SK-N-SH (cell line): Measurements from ENCODE around the gene SLC38A8. TPM values are rescaled to one million over a fixed set of nuclear protein-coding genes. Genes with fewer than 3 reads are reported as not detected.

ENCODE experiments used
- CTCF ChIA-PET: fragments of 300-600, 350-600 bp; formaldehyde crosslinking; extraction: SDS; loops from one replicate; lab custom pipeline; 2021; lab: Yijun Ruan, JAX
- POLR2A ChIA-PET: fragments of 350-600 bp; sonication (Branson Sonifier 250); formaldehyde crosslinking; extraction: SDS; loops from one replicate; lab custom pipeline; 2020; ENCODE audit warnings: antibody characterized with exemption, inconsistent platforms; lab: Yijun Ruan, JAX
- DNase-seq: peaks from one replicate; pipeline ENCODE4 v3.0.0; 2012
- H2AFZ ChIP-seq: fragments of 200-600 bp; sonication (generic); 2 replicates; pipeline ENCODE4 v1.8.1; 2016; ENCODE audit warnings: antibody characterized with exemption, mild to moderate bottlenecking, low read depth
- H3F3A ChIP-seq: fragments of 200-600 bp; sonication (generic); replicated peaks from 2 replicates; pipeline ENCODE3; 2016; ENCODE audit warnings: antibody characterized with exemption, mild to moderate bottlenecking; ENCODE audit not compliant: insufficient read depth
- H3K27ac ChIP-seq, 2 experiments: fragments of 200-500 bp in 1 of 2; fragments of 200-600 bp in 1 of 2; sonication (Bioruptor generic) in 1 of 2; sonication (generic), shearing (Covaris generic) in 1 of 2; 2 replicates each; pipeline versions ENCODE4 v1.5.1 to v1.6.1; 2014 to 2016; ENCODE audit warnings: low read depth in 2 of 2, inconsistent platforms in 1 of 2, low read length in 1 of 2, mild to moderate bottlenecking in 1 of 2, mixed read lengths in 1 of 2
- H3K27me3 ChIP-seq: fragments of 200-600 bp; sonication (generic), shearing (Covaris generic); 2 replicates; pipeline ENCODE4 v1.6.1; 2016; ENCODE audit warnings: mixed run types; ENCODE audit not compliant: insufficient read depth
- H3K36me3 ChIP-seq, 2 experiments: fragments of 200-500 bp in 1 of 2; fragments of 200-600 bp in 1 of 2; sonication (Bioruptor generic) in 1 of 2; sonication (generic) in 1 of 2; replicated peaks in 1 of 2; 2 replicates each; pipeline versions ENCODE3 to v1.5.1; 2014 to 2016; ENCODE audit warnings: low read length in 1 of 2, mild to moderate bottlenecking in 1 of 2; ENCODE audit not compliant: insufficient read depth in 2 of 2, control insufficient read depth in 1 of 2
- H3K4me1 ChIP-seq, 2 experiments: fragments of 200-500 bp in 1 of 2; fragments of 200-600 bp in 1 of 2; sonication (Bioruptor generic) in 1 of 2; sonication (generic), shearing (Covaris generic) in 1 of 2; 2 replicates each; pipeline versions ENCODE4 v1.5.1 to v1.6.1; 2014 to 2016; ENCODE audit warnings: low read depth in 1 of 2, low read length in 1 of 2, mixed run types in 1 of 2; ENCODE audit not compliant: insufficient read depth in 2 of 2, control insufficient read depth in 1 of 2
- H3K4me2 ChIP-seq: fragments of 200-600 bp; sonication (generic), shearing (Covaris generic); 2 replicates; pipeline ENCODE4 v1.6.1; 2017; ENCODE audit warnings: mixed run types
- H3K4me3 ChIP-seq, 2 experiments: fragments of 200-500 bp in 1 of 2; fragments of 200-600 bp in 1 of 2; sonication (Bioruptor generic) in 1 of 2; sonication (generic), shearing (Covaris generic) in 1 of 2; 2 replicates each; pipeline versions ENCODE4 v1.5.1 to v1.8.1; 2014 to 2016; ENCODE audit warnings: low read depth in 2 of 2, inconsistent platforms in 1 of 2, low read length in 1 of 2, mild to moderate bottlenecking in 1 of 2, mixed read lengths in 1 of 2, moderate library complexity in 1 of 2
- H3K79me2 ChIP-seq: fragments of 200-600 bp; sonication (generic); 2 replicates; pipeline ENCODE4 v1.8.1; 2017; ENCODE audit warnings: mild to moderate bottlenecking; ENCODE audit not compliant: insufficient read depth
- H3K9ac ChIP-seq: fragments of 200-600 bp; sonication (generic); 2 replicates; pipeline ENCODE4 v1.6.1; 2017; ENCODE audit warnings: mixed run types
- H3K9me2 ChIP-seq: fragments of 200-600 bp; sonication (generic); 2 replicates; pipeline ENCODE4 v1.6.1; 2017; ENCODE audit warnings: mixed run types
- H3K9me3 ChIP-seq: fragments of 200-600 bp; sonication (generic); 2 replicates; pipeline ENCODE4 v1.6.1; 2017; ENCODE audit warnings: mixed run types, mild to moderate bottlenecking, moderate library complexity
- H4K20me1 ChIP-seq: fragments of 200-600 bp; sonication (generic); 2 replicates; pipeline ENCODE4 v1.6.1; 2017; ENCODE audit warnings: mild to moderate bottlenecking, mixed run types; ENCODE audit not compliant: insufficient read depth
- CHD2 ChIP-seq: fragments of 150-350 bp; IDR thresholded peaks from 2 replicates; pipeline ENCODE4 v1.6.1; 2018; ENCODE audit warnings: low read length; ENCODE audit not compliant: partially characterized antibody
- ELF1 ChIP-seq: IDR thresholded peaks from 2 replicates; pipeline ENCODE4 v1.4.0; 2012
- FOXJ3 ChIP-seq: sonication (generic); formaldehyde crosslinking; IDR thresholded peaks from 2 replicates; pipeline ENCODE4 v1.5.1; 2020; ENCODE audit warnings: mild to moderate bottlenecking, missing genetic modification reagents
- FOXM1 ChIP-seq: IDR thresholded peaks from 2 replicates; pipeline ENCODE4 v1.4.0; 2012; ENCODE audit warnings: low read depth, mild to moderate bottlenecking
- GATA2 ChIP-seq: sonication (generic); formaldehyde crosslinking; IDR thresholded peaks from 2 replicates; pipeline ENCODE4 v1.5.0; 2020; ENCODE audit warnings: mild to moderate bottlenecking, missing genetic modification reagents
- JUND ChIP-seq: IDR thresholded peaks from 2 replicates; pipeline ENCODE4 v1.4.0; 2012
- POLR2AphosphoS5 ChIP-seq: IDR thresholded peaks from 2 replicates; pipeline ENCODE4 v1.6.1; 2012; ENCODE audit warnings: low read depth, low read length
- RXRA ChIP-seq: IDR thresholded peaks from 2 replicates; pipeline ENCODE4 v1.4.0; 2012; ENCODE audit warnings: low read depth, mild to moderate bottlenecking, borderline replicate concordance
- SMC3 ChIP-seq: IDR thresholded peaks from 2 replicates; pipeline ENCODE4 v1.6.1; 2012; ENCODE audit warnings: low read depth, low read length, improper control_type of control experiment
- TAF1 ChIP-seq: IDR thresholded peaks from 2 replicates; pipeline ENCODE4 v1.6.1; 2012; ENCODE audit warnings: low read depth, mild to moderate bottlenecking, low read length, moderate library complexity, borderline replicate concordance
- YY1 ChIP-seq: IDR thresholded peaks from 2 replicates; pipeline ENCODE4 v1.4.0; 2012; ENCODE audit warnings: low read depth, mild to moderate bottlenecking
- WGBS: methylation state at CpG from one replicate; pipeline ENCODE4 v1.1.6; 2017; ENCODE audit warnings: low lambda C conversion rate; 5-methylcytosine and 5-hydroxymethylcytosine counted together
- polyA plus RNA-seq, 3 experiments: library from polyadenylated mRNA; depleted of rRNA; stranded (reverse); fragments of >200 nt; gene quantifications; 2 replicates each; pipeline ENCODE4 v1.2.3, GENCODE V29; 2012
- TF ChIP-seq, protein P1 (sequence below): IDR thresholded peaks from 2 replicates; pipeline ENCODE4 v1.4.0; 2012; ENCODE audit warnings: low read depth
- TF ChIP-seq, protein P2 (sequence below): IDR thresholded peaks from 2 replicates; pipeline ENCODE4; 2012
- TF ChIP-seq, protein P3 (sequence below): IDR thresholded peaks from 2 replicates; pipeline ENCODE4 v1.6.1; 2012; ENCODE audit warnings: mild to moderate bottlenecking, low read depth, low read length, moderate library complexity
- TF ChIP-seq, protein P4 (sequence below): IDR thresholded peaks from 2 replicates; pipeline ENCODE4 v1.4.0; 2012; ENCODE audit warnings: low read depth, borderline replicate concordance

The SLC38A8 gene
- polyA plus RNA-seq, 1 of the 3 experiments (the other 2 are of a cell fraction) = not detected

DNA sequence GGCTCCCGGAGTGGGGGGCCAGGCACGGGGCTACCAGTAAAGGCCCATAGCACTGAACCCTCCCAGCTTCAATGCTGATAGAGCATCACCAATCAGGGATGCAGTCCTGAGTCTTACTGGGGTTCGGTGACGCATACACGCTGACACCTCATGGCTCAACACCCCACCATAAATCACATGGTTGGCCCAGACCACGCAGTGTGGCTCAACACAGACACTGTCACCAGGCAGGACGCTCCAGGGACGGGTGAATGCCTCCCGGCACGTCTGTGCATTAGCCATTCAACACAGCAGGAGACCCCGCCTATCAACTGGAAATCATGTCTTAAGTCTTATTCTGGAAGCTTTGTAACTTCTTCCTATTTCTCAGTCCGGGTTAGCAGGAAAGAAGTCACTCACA is 39.6 kb downstream of the SLC38A8 start:
- Histone ChIP-seq H3K36me3 (no peaks in the 10 kb centered on the region), H3K9ac (no peak overlapping the region), H3K4me2 (no peak overlapping the region), H3F3A (no peaks in the 10 kb centered on the region), H3K27me3 (peaks cover 11% of the 10 kb centered on the region; the same call in 1 of the 2 replicates), H3K9me2 (no peaks in the 10 kb centered on the region)
- no peak for DNase-seq
- TF ChIP-seq POLR2AphosphoS5 (no peak), CHD2 (no peak), FOXM1 (no peak), TAF1 (no peak), JUND (no peak), RXRA (no peak), YY1 (no peak), GATA2 (CRISPR knock-in tag) (no peak), ELF1 (no peak), SMC3 (no peak), FOXJ3 (no peak)
- TF ChIP-seq, protein P1, sequence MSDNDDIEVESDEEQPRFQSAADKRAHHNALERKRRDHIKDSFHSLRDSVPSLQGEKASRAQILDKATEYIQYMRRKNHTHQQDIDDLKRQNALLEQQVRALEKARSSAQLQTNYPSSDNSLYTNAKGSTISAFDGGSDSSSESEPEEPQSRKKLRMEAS = no peak
- TF ChIP-seq, protein P2, sequence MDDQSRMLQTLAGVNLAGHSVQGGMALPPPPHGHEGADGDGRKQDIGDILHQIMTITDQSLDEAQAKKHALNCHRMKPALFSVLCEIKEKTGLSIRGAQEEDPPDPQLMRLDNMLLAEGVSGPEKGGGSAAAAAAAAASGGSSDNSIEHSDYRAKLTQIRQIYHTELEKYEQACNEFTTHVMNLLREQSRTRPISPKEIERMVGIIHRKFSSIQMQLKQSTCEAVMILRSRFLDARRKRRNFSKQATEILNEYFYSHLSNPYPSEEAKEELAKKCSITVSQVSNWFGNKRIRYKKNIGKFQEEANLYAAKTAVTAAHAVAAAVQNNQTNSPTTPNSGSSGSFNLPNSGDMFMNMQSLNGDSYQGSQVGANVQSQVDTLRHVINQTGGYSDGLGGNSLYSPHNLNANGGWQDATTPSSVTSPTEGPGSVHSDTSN = no peak
- TF ChIP-seq, protein P3, sequence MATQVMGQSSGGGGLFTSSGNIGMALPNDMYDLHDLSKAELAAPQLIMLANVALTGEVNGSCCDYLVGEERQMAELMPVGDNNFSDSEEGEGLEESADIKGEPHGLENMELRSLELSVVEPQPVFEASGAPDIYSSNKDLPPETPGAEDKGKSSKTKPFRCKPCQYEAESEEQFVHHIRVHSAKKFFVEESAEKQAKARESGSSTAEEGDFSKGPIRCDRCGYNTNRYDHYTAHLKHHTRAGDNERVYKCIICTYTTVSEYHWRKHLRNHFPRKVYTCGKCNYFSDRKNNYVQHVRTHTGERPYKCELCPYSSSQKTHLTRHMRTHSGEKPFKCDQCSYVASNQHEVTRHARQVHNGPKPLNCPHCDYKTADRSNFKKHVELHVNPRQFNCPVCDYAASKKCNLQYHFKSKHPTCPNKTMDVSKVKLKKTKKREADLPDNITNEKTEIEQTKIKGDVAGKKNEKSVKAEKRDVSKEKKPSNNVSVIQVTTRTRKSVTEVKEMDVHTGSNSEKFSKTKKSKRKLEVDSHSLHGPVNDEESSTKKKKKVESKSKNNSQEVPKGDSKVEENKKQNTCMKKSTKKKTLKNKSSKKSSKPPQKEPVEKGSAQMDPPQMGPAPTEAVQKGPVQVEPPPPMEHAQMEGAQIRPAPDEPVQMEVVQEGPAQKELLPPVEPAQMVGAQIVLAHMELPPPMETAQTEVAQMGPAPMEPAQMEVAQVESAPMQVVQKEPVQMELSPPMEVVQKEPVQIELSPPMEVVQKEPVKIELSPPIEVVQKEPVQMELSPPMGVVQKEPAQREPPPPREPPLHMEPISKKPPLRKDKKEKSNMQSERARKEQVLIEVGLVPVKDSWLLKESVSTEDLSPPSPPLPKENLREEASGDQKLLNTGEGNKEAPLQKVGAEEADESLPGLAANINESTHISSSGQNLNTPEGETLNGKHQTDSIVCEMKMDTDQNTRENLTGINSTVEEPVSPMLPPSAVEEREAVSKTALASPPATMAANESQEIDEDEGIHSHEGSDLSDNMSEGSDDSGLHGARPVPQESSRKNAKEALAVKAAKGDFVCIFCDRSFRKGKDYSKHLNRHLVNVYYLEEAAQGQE = no peak
- TF ChIP-seq, protein P4, sequence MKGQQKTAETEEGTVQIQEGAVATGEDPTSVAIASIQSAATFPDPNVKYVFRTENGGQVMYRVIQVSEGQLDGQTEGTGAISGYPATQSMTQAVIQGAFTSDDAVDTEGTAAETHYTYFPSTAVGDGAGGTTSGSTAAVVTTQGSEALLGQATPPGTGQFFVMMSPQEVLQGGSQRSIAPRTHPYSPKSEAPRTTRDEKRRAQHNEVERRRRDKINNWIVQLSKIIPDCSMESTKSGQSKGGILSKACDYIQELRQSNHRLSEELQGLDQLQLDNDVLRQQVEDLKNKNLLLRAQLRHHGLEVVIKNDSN = no peak
- TF ChIP-seq, all 33 proteins: peak for 0
- H3K9me3 ChIP-seq = no peaks in the 10 kb centered on the region
- 68% methylated on average over 7 of the region's 12 CpGs for WGBS
- CTCF ChIA-PET = interaction anchor here (1.6 to 1.7 kb wide), 2 partner anchors 46 to 63 kb away, joined by 3 to 5 read pairs; no protein-coding TSS in a partner anchor
- POLR2A ChIA-PET = no interaction called here
- H3K27ac ChIP-seq = no peak overlapping the region
- no peaks in the 10 kb centered on the region for H4K20me1 ChIP-seq
- no peak overlapping the region for H3K4me3 ChIP-seq
- H2AFZ ChIP-seq = no peak overlapping the region
- H3K4me1 ChIP-seq = no peaks in the 10 kb centered on the region
- no peaks in the 10 kb centered on the region for H3K79me2 ChIP-seq
